SK-N-SH treated with all-trans-retinoic acid at 6 μM for 48 hours (cell line): ENCODE measurements around the gene SH3BP5.

ENCODE experiments used
- ATAC-seq: fragments of 200-7000 bp; cut with Tn5 transposase; 3 replicates; pipeline ENCODE4 v1.9.1; 2020; ENCODE audit warnings: mild to moderate bottlenecking, moderate library complexity
- ARNTL ChIP-seq: fragments of 450-650 bp; formaldehyde crosslinking; IDR thresholded peaks from 2 replicates; pipeline ENCODE4 v1.5.0; 2020; ENCODE audit warnings: low read depth, mild to moderate bottlenecking, moderate library complexity, borderline replicate concordance
- BACH2 ChIP-seq: fragments of 250-450 bp; sonication (Bioruptor Pico); IDR thresholded peaks from 2 replicates; pipeline ENCODE4 v1.9.0; 2021; ENCODE audit warnings: mild to moderate bottlenecking, borderline replicate concordance
- CREB5 ChIP-seq: fragments of 250-450 bp; sonication (Bioruptor Pico); IDR thresholded peaks from 2 replicates; pipeline ENCODE4 v1.5.1; 2020; ENCODE audit warnings: low read depth, mild to moderate bottlenecking, moderate library complexity
- CSDC2 ChIP-seq: fragments of 250-450 bp; sonication (Bioruptor Pico); IDR thresholded peaks from 2 replicates; pipeline ENCODE4 v1.5.0; 2020; ENCODE audit warnings: mild to moderate bottlenecking, moderate library complexity
- ESRRG ChIP-seq: fragments of 250-450 bp; sonication (Bioruptor Pico); IDR thresholded peaks from 2 replicates; pipeline ENCODE4 v1.6.1; 2021; ENCODE audit warnings: mild to moderate bottlenecking
- GLIS3 ChIP-seq: fragments of 250-450 bp; sonication (Bioruptor Pico); IDR thresholded peaks from 2 replicates; pipeline ENCODE4 v1.5.0; 2020; ENCODE audit warnings: mild to moderate bottlenecking, moderate library complexity
- OSR1 ChIP-seq: fragments of 250-450 bp; sonication (Bioruptor Pico); IDR thresholded peaks from 2 replicates; pipeline ENCODE4 v1.8.0; 2022; ENCODE audit warnings: moderate library complexity, mild to moderate bottlenecking, inconsistent platforms
- PATZ1 ChIP-seq: fragments of 250-450 bp; sonication (Bioruptor Pico); IDR thresholded peaks from 2 replicates; pipeline ENCODE4 v1.8.0; 2020; ENCODE audit warnings: mild to moderate bottlenecking, moderate library complexity, borderline replicate concordance
- POU6F1 ChIP-seq: fragments of 250-450 bp; sonication (Bioruptor Pico); IDR thresholded peaks from 2 replicates; pipeline ENCODE4 v1.8.0; 2021; ENCODE audit warnings: low read depth, mild to moderate bottlenecking, moderate library complexity, borderline replicate concordance
- PPARA ChIP-seq: fragments of 250-450 bp; sonication (Bioruptor Pico); IDR thresholded peaks from 2 replicates; pipeline ENCODE4 v1.5.0; 2020; ENCODE audit warnings: mild to moderate bottlenecking, borderline replicate concordance
- RARB ChIP-seq: fragments of 250-450 bp; sonication (Bioruptor Pico); IDR thresholded peaks from 2 replicates; pipeline ENCODE4 v1.8.0; 2021; ENCODE audit warnings: mild to moderate bottlenecking, moderate library complexity
- SNAI2 ChIP-seq: fragments of 250-450 bp; sonication (Bioruptor Pico); IDR thresholded peaks from 2 replicates; pipeline ENCODE4 v1.5.0; 2020; ENCODE audit warnings: mild to moderate bottlenecking, moderate library complexity
- TCF4 ChIP-seq: fragments of 250-450 bp; sonication (Bioruptor Pico); IDR thresholded peaks from 2 replicates; pipeline ENCODE4 v1.8.0; 2021; ENCODE audit warnings: mild to moderate bottlenecking, moderate library complexity, borderline replicate concordance
- TOX ChIP-seq: fragments of 250-450 bp; sonication (Bioruptor Pico); IDR thresholded peaks from 2 replicates; pipeline ENCODE4 v1.8.0; 2021; ENCODE audit warnings: mild to moderate bottlenecking, moderate library complexity, borderline replicate concordance
- TSHZ2 ChIP-seq: fragments of 250-450 bp; sonication (Bioruptor Pico); IDR thresholded peaks from 2 replicates; pipeline ENCODE4 v1.5.0; 2020; ENCODE audit warnings: mild to moderate bottlenecking, moderate library complexity
- ZC3H10 ChIP-seq: fragments of 250-450 bp; sonication (Bioruptor Pico); IDR thresholded peaks from 2 replicates; pipeline ENCODE4 v1.5.1; 2021; ENCODE audit warnings: mild to moderate bottlenecking, moderate library complexity
- ZFP3 ChIP-seq: fragments of 250-450 bp; sonication (Bioruptor Pico); IDR thresholded peaks from 2 replicates; pipeline ENCODE4 v1.5.0; 2020; ENCODE audit warnings: mild to moderate bottlenecking, moderate library complexity
- ZFP30 ChIP-seq: fragments of 450-650 bp; formaldehyde crosslinking; IDR thresholded peaks from 2 replicates; pipeline ENCODE4 v1.5.0; 2022; ENCODE audit warnings: mild to moderate bottlenecking, moderate library complexity
- ZNF565 ChIP-seq: fragments of 450-650 bp; formaldehyde crosslinking; conservative IDR thresholded peaks from 2 replicates; pipeline ENCODE4 v1.5.0; 2020; ENCODE audit warnings: low read depth, mild to moderate bottlenecking, moderate library complexity
- ZNF70 ChIP-seq: fragments of 450-650 bp; formaldehyde crosslinking; IDR thresholded peaks from 2 replicates; pipeline ENCODE4 v1.5.0; 2020; ENCODE audit warnings: mild to moderate bottlenecking, moderate library complexity
- ZNF8 ChIP-seq: fragments of 450-650 bp; formaldehyde crosslinking; IDR thresholded peaks from 2 replicates; pipeline ENCODE4 v1.5.0; 2020; ENCODE audit warnings: mild to moderate bottlenecking, moderate library complexity
- TF ChIP-seq, protein P1 (sequence below): fragments of 250-450 bp; sonication (Bioruptor Pico); IDR thresholded peaks from 2 replicates; pipeline ENCODE4 v1.5.1; 2021; ENCODE audit warnings: mild to moderate bottlenecking, moderate library complexity

Gene SH3BP5

DNA sequence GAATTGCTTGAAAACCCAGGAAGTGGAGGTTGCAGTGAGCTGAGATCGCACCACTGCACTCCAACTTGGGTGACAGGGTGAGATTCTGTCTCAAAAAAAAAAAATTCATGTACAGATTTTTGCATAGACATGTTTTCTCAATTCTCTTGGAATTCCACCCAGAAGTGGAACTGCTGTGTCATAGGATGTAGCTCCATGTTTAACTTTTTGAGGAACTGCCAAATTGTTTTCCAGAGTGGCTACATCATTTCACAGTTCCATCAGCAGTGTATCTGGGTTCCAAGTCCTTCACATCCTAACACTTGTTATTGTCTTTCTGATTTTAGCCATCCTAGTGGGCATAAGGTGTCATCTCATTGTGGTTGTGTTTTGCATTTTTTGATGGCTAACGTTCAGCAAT is 116.4 kb downstream of the SH3BP5 start:
- ATAC-seq = no peak
- no peak for TF ChIP-seq POU6F1 (CRISPR knock-in tag)
- TF ChIP-seq OSR1 (CRISPR knock-in tag) = no peak
- TF ChIP-seq ZNF70 (CRISPR knock-in tag) = no peak
- TF ChIP-seq BACH2 (CRISPR knock-in tag) = no peak
- no peak for TF ChIP-seq ESRRG
- TF ChIP-seq CSDC2 = no peak
- TF ChIP-seq PATZ1 = no peak
- TF ChIP-seq ARNTL (CRISPR knock-in tag) = no peak
- TF ChIP-seq SNAI2 (CRISPR knock-in tag) = no peak
- TF ChIP-seq ZFP30 = no peak
- no peak for TF ChIP-seq ZC3H10
- TF ChIP-seq, protein P1, sequence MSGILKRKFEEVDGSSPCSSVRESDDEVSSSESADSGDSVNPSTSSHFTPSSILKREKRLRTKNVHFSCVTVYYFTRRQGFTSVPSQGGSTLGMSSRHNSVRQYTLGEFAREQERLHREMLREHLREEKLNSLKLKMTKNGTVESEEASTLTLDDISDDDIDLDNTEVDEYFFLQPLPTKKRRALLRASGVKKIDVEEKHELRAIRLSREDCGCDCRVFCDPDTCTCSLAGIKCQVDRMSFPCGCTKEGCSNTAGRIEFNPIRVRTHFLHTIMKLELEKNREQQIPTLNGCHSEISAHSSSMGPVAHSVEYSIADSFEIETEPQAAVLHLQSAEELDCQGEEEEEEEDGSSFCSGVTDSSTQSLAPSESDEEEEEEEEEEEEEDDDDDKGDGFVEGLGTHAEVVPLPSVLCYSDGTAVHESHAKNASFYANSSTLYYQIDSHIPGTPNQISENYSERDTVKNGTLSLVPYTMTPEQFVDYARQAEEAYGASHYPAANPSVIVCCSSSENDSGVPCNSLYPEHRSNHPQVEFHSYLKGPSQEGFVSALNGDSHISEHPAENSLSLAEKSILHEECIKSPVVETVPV (CRISPR knock-in tag) = no peak
- no peak for TF ChIP-seq TCF4 (CRISPR knock-in tag)
- no peak for TF ChIP-seq ZFP3 (CRISPR knock-in tag)
- TF ChIP-seq PPARA = no peak
- no peak for TF ChIP-seq TSHZ2 (CRISPR knock-in tag)
- TF ChIP-seq ZNF565 (CRISPR knock-in tag) = no peak
- TF ChIP-seq TOX (CRISPR knock-in tag) = no peak
- TF ChIP-seq, all 23 proteins: peak for 0

GRCh38 chr3:15214758-15215157 is 117.6 kb downstream of the SH3BP5 start:
- ATAC-seq = no peak
- TF ChIP-seq, protein P1 (CRISPR knock-in tag) = no peak
- TF ChIP-seq ESRRG (no peak), TOX (CRISPR knock-in tag) (no peak)

- ATAC-seq = no peak
- TF ChIP-seq GLIS3 (CRISPR knock-in tag) = no peak
- no peak for TF ChIP-seq ZNF565 (CRISPR knock-in tag)
- TF ChIP-seq TSHZ2 (CRISPR knock-in tag) = no peak
- TF ChIP-seq TOX (CRISPR knock-in tag) = no peak
- TF ChIP-seq ZNF70 (CRISPR knock-in tag) = no peak
- TF ChIP-seq, protein P1 (CRISPR knock-in tag) = no peak
- no peak for TF ChIP-seq SNAI2 (CRISPR knock-in tag)
- TF ChIP-seq PPARA = no peak
- TF ChIP-seq ZFP3 (CRISPR knock-in tag) = no peak
- TF ChIP-seq CREB5 = no peak
- no peak for TF ChIP-seq ZFP30
- no peak for TF ChIP-seq RARB (CRISPR knock-in tag)
- TF ChIP-seq ZC3H10 = no peak
- no peak for TF ChIP-seq ZNF8 (CRISPR knock-in tag)
- no peak for TF ChIP-seq OSR1 (CRISPR knock-in tag)
Measured at GRCh38 chr3:15211937-15212336, 120.4 kb downstream of the SH3BP5 start.
